K562 (cell line): ENCODE results near the gene USP19. TPM values are rescaled to one million over a fixed set of nuclear protein-coding genes. Genes with fewer than 3 reads are reported as not detected.

ENCODE experiments used
- CAMTA2 ChIP-seq: fragments of 250-450 bp; sonication (Bioruptor Pico); conservative IDR thresholded peaks from 2 replicates; pipeline ENCODE4 v1.5.1; 2022
- CREM ChIP-seq: IDR thresholded peaks from 2 replicates; pipeline ENCODE4 v1.6.1; 2014; ENCODE audit warnings: antibody characterized with exemption, low read depth
- EP300 ChIP-seq: IDR thresholded peaks from 2 replicates; pipeline ENCODE4 v1.6.1; 2012; ENCODE audit warnings: low read length, improper control_type of control experiment
- EZH2 ChIP-seq: IDR thresholded peaks from 2 replicates; pipeline ENCODE4 v1.6.1; 2012; ENCODE audit warnings: low read depth, mild to moderate bottlenecking, inconsistent platforms, low read length, borderline replicate concordance
- FOXK1 ChIP-seq: sonication (generic); formaldehyde crosslinking; IDR thresholded peaks from 2 replicates; pipeline ENCODE4 v1.8.0; 2022; ENCODE audit warnings: missing genetic modification reagents, mild to moderate bottlenecking, borderline replicate concordance
- HMGXB4 ChIP-seq: sonication (generic); formaldehyde crosslinking; IDR thresholded peaks from 2 replicates; pipeline ENCODE4 v1.8.1; 2023; ENCODE audit warnings: mild to moderate bottlenecking, missing genetic modification reagents
- HNRNPK ChIP-seq: fragments of 200-400 bp; formaldehyde crosslinking; IDR thresholded peaks from one replicate; pipeline ENCODE4 v1.6.1; 2018; ENCODE audit warnings: mild to moderate bottlenecking, low read depth, low read length; ENCODE audit not compliant: poor library complexity, severe bottlenecking
- KAT7 ChIP-seq: sonication (generic); formaldehyde crosslinking; IDR thresholded peaks from 2 replicates; pipeline ENCODE4 v1.8.0; 2022; ENCODE audit warnings: missing genetic modification reagents, mild to moderate bottlenecking, borderline replicate concordance
- KDM1A ChIP-seq, 2 experiments: fragments of 450-650 bp; IDR thresholded peaks; 2 replicates each; pipeline ENCODE4 v1.6.1; 2016; ENCODE audit warnings: mild to moderate bottlenecking in 2 of 2
- KDM2B ChIP-seq: fragments of 250-450 bp; sonication (Bioruptor Pico); IDR thresholded peaks from 2 replicates; pipeline ENCODE4 v1.8.0; 2021; ENCODE audit warnings: mild to moderate bottlenecking, moderate library complexity
- MEF2D ChIP-seq: conservative IDR thresholded peaks from 2 replicates; pipeline ENCODE4 v1.6.1; 2016; ENCODE audit warnings: low read depth, missing genetic modification characterization, missing compliant biosample characterization
- RBM17 ChIP-seq: fragments of 200-400 bp; formaldehyde crosslinking; IDR thresholded peaks from 2 replicates; pipeline ENCODE4 v1.6.1; 2017; ENCODE audit warnings: low read depth, mild to moderate bottlenecking, low read length, borderline replicate concordance
- RFX1 ChIP-seq: fragments of 450-650 bp; IDR thresholded peaks from 2 replicates; pipeline ENCODE4 v1.6.1; 2016; ENCODE audit warnings: mild to moderate bottlenecking, moderate library complexity
- SP1 ChIP-seq: sonication (generic); formaldehyde crosslinking; IDR thresholded peaks from 2 replicates; pipeline ENCODE4 v1.8.1; 2022; ENCODE audit warnings: mild to moderate bottlenecking, missing genetic modification reagents
- SP2 ChIP-seq: IDR thresholded peaks from 2 replicates; pipeline ENCODE4 v1.6.1; 2011; ENCODE audit warnings: mild to moderate bottlenecking, low read depth, low read length, moderate library complexity; ENCODE audit not compliant: poor library complexity, severe bottlenecking; ENCODE audit errors: extremely low read depth
- ZNF165 ChIP-seq: fragments of 250-450 bp; sonication (Bioruptor Pico); IDR thresholded peaks from 2 replicates; pipeline ENCODE4 v1.4.0; 2020; ENCODE audit warnings: borderline replicate concordance
- ZNF277 ChIP-seq: fragments of 250-450 bp; sonication (Bioruptor Pico); IDR thresholded peaks from 2 replicates; pipeline ENCODE4 v1.8.0; 2022; ENCODE audit warnings: inconsistent platforms, mild to moderate bottlenecking, moderate library complexity, borderline replicate concordance
- polyA plus RNA-seq, 8 experiments: library from polyadenylated mRNA; depleted of rRNA in 4 of 8; stranded (reverse) in 5 of 8; unstranded in 3 of 8; fragments of >200 nt; fragmentation: Nextera tagmentation in 2 of 8; fragmentation: Illumina TruSeq in 1 of 8; extraction: Ambion mirVana in 2 of 8; extraction: Trizol in 1 of 8; gene quantifications; 2 replicates each; pipeline versions ENCODE4 v1.2.1 to v1.2.3, GENCODE V29; 2011 to 2014; ENCODE audit warnings: inconsistent platforms in 1 of 8, missing spikeins in 1 of 8
- total RNA-seq, 7 experiments: library from RNA; depleted of rRNA in 6 of 7; stranded (reverse); fragments of >200 nt in 6 of 7; fragmentation: Illumina TruSeq in 2 of 7; extraction: Trizol in 2 of 7; gene quantifications; 2 replicates each; pipeline versions ENCODE4 v1.2.1 to v1.2.3, GENCODE V29; 2011 to 2021; ENCODE audit warnings: low replicate concordance in 1 of 7
- TF ChIP-seq, protein P1 (sequence below): sonication (generic); formaldehyde crosslinking; IDR thresholded peaks from 2 replicates; pipeline ENCODE4 v1.8.0; 2023; ENCODE audit warnings: mild to moderate bottlenecking, missing genetic modification reagents
- TF ChIP-seq, protein P2 (sequence below): fragments of 250-450 bp; sonication (Bioruptor Pico); IDR thresholded peaks from 2 replicates; pipeline ENCODE4 v1.8.0; 2022; ENCODE audit warnings: moderate library complexity, mild to moderate bottlenecking, inconsistent platforms
- TF ChIP-seq, protein P3 (sequence below), 3 experiments: fragments of 200-800 bp in 1 of 3; sonication (Bioruptor generic) in 1 of 3; sonication (generic) in 1 of 3; formaldehyde crosslinking in 1 of 3; IDR thresholded peaks; 2 replicates each; pipeline versions ENCODE4 v1.6.1 to v1.8.0; 2016 to 2022; ENCODE audit warnings: mild to moderate bottlenecking in 2 of 3, missing compliant biosample characterization in 2 of 3, missing genetic modification characterization in 2 of 3, missing genetic modification reagents in 1 of 3

USP19 gene
- total and polyA plus RNA-seq, 9 of the 15 experiments (the other 6 are each of a cell fraction or from before 2014, with no cell fraction given): 0.24 to 65.9 (median 36.9) TPM

DNA sequence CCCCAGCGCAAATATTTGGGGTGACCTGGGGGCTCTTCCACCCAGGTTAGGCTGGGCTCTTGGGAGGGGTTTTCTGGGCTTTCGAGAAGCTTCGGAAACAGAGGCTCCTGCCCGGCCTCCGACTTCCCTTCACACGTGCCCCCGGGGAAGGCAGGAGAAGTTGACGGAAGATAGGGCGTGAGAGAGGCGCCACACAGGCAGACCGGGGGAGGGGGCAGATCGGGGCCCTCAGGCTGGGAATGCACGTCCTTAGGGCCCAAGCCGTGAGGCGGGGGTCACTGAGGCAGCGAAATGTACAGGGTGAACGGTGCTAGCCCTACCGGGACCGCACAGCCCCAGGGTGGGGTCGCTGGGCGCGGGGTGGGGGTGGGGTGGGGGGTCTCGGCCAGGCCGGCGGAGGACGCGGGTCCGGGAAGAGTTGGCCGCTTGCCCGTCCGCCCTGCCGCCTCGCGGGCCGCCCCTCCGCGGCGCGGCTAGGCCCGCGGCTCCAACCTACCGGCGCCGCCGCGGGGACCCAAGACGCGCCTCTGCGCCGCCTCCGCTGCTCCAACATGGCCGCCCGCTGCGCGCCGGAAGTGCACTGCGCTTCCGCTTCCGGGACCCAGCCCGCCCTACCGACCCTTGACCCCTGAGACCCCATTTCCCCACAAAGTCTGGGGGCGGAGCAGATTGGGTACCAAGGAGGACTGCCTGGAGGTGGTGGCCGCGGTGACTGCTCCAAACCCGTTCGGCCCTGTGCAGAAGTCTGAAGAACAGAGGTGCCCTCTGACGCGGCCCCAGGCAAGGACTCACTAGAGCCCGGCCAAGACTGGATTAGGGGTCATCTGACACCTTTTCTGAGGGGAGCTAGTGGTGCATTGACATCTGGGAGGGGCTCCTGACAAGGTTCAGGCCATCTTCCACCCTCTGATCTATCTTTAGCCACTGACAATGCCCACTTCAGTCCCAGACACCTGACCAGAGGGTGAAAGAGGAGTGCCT, 45.4 kb upstream of the USP19 start, which contains the start of gene CCDC71 (continued):
- peak; percentile 8 for TF ChIP-seq SP2
- TF ChIP-seq MEF2D (tag): peak; percentile 67
- TF ChIP-seq FOXK1 (CRISPR knock-in tag): no peak
- TF ChIP-seq HMGXB4: no peak
- peak; percentile 47; the same call in 1 of the 2 replicates for TF ChIP-seq SP1 (CRISPR knock-in tag)
- TF ChIP-seq, protein P1, sequence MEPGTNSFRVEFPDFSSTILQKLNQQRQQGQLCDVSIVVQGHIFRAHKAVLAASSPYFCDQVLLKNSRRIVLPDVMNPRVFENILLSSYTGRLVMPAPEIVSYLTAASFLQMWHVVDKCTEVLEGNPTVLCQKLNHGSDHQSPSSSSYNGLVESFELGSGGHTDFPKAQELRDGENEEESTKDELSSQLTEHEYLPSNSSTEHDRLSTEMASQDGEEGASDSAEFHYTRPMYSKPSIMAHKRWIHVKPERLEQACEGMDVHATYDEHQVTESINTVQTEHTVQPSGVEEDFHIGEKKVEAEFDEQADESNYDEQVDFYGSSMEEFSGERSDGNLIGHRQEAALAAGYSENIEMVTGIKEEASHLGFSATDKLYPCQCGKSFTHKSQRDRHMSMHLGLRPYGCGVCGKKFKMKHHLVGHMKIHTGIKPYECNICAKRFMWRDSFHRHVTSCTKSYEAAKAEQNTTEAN (CRISPR knock-in tag): no peak
- no peak for TF ChIP-seq KDM2B (CRISPR knock-in tag)
- no peak for TF ChIP-seq EZH2
- no peak for TF ChIP-seq HNRNPK
- TF ChIP-seq KAT7 (CRISPR knock-in tag): no peak
- TF ChIP-seq, protein P2, sequence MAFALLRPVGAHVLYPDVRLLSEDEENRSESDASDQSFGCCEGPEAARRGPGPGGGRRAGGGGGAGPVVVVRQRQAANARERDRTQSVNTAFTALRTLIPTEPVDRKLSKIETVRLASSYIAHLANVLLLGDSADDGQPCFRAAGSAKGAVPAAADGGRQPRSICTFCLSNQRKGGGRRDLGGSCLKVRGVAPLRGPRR: no peak
- no peak for TF ChIP-seq ZNF277 (CRISPR knock-in tag)
- no peak for TF ChIP-seq RBM17
- no peak for TF ChIP-seq RFX1
- TF ChIP-seq KDM1A (IDR thresholded peaks at IDR 0.05): peak; percentile 9 to 20; a peak in 1 of 4 replicates
- no peak for TF ChIP-seq ZNF165 (CRISPR knock-in tag)
- TF ChIP-seq, protein P3, sequence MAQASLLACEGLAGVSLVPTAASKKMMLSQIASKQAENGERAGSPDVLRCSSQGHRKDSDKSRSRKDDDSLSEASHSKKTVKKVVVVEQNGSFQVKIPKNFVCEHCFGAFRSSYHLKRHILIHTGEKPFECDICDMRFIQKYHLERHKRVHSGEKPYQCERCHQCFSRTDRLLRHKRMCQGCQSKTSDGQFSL (CRISPR knock-in tag; IDR thresholded peaks at IDR 0.05): no peak
- TF ChIP-seq, protein P3 (tag; IDR thresholded peaks at IDR 0.05): no peak
- no peak for TF ChIP-seq CAMTA2 (CRISPR knock-in tag)
- no peak for TF ChIP-seq EP300
- TF ChIP-seq CREM: peak; percentile 36; the same call in 1 of the 2 replicates
